Right kidney (tissue), 1 donor: ENCODE measurements around the gene GGN.
"Not testable (repeated sequence)": the region's sequence is repeated elsewhere in the genome, so short reads cannot be mapped to it uniquely, and the experiment has no call there.

Source experiments
- DNase-seq: peaks from one replicate; pipeline ENCODE4 v3.0.0-alpha.2; 2016

Gene GGN

GRCh38 chr19:38411898-38412297 is 24.1 kb upstream of the GGN start:
- not testable (repeated sequence) for DNase-seq

DNA sequence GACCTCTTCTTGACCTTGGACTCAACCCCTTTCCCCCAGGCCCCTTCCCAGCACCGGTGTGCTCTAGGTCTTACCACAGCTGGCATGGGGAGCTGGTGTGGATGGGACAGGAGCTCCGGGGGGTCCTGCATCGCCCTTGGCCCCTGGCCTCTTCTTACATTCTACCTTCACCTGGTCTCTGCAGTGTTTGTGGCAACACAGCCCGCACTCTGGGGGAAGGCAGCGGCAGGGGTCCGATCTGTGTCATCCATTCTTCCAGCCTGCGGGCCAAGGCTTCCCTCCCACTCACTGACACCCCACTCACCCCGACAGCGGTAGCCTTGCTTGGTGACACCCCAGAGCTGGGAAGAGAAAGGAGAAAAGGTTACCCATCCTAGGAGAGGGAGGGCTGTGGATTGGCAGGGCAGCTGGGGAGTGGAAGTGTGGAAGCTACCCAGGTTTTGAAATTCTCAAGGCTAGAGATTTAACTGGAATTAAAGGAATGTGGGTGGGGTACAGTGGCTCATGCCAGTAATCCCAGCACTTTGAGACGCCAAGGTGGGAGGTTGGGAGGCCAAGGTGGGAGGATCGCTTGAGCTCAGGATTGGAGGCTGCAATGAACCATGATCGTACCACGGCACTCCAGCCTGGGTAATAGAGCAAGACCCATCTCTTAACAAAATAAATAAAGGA is 23.3 kb upstream of the GGN start:
- no peak for DNase-seq

GRCh38 chr19:38410407-38410806 is 22.6 kb upstream of the GGN start:
- DNase-seq, result not testable (repeated sequence)

DNA sequence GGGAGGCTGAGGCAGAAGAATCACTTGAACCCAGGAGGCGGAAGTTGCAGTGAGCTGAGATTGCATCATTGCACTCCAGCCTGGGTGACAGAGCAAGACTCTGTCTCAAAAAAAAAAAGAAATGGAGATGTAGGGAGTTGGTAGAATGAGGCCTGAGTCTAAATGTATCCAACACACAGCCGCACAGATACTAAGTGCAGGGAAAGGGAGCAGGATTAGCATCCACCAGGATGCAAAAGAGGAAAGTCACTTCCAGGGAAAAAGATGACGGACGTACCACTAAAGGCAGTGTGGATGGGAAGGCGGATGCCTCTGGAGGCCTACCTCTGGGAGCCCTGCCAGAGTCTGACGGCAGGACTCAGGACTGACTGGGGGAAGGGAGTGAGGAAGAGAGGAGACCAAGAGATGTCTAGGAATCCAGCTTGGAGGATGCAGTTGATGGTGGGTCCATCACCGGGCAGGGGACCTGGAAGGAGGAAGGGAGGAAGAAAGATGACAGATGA is 21.8 kb upstream of the GGN start:
- no peak for DNase-seq

- DNase-seq, result no peak
Observed at GRCh38 chr19:38405276-38405675, 17.4 kb upstream of the GGN start.

DNA sequence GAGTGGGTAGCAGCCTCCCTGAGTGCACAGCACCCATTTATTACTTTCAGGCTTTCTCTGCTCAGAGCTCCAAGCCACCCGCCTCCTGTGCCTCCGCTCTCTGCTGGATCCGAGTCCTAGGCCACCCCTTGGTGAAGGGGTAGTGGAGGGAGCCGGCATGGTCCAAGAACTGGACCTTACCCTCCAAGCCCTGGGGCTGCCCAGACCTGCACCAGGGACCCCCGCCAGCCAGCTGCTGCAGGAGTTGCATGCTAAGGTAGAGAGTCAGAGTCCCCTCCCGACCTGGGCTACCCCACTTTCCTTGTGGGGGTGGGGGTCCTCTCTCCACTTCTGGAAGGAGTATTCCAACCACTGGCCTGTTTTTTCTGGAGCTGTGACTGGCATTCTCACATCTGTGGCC is 17.0 kb upstream of the GGN start:
- DNase-seq, result no peak

GRCh38 chr19:38402967-38403674 is 15.3 kb upstream of the GGN start, which contains the start of gene FAM98C:
FAM98C (plus strand) TSS chr19:38403093; CDS start chr19:38403154, 61 bp downstream.
- peak; percentile 97 for DNase-seq

- no peak for DNase-seq
Observed at GRCh38 chr19:38402623-38402966, 14.8 kb upstream of the GGN start.

GRCh38 chr19:38401148-38401547 is 13.3 kb upstream of the GGN start:
- DNase-seq, result no peak

GRCh38 chr19:38400361-38400760 is 12.5 kb upstream of the GGN start:
- no peak for DNase-seq

- DNase-seq, result no peak
Observed at GRCh38 chr19:38399537-38399936, 11.7 kb upstream of the GGN start.

- DNase-seq, result no peak
Observed at GRCh38 chr19:38399081-38399480, 11.2 kb upstream of the GGN start.

GRCh38 chr19:38395381-38396114 is 7.7 kb upstream of the GGN start:
- DNase-seq, result peak; percentile 51

DNA sequence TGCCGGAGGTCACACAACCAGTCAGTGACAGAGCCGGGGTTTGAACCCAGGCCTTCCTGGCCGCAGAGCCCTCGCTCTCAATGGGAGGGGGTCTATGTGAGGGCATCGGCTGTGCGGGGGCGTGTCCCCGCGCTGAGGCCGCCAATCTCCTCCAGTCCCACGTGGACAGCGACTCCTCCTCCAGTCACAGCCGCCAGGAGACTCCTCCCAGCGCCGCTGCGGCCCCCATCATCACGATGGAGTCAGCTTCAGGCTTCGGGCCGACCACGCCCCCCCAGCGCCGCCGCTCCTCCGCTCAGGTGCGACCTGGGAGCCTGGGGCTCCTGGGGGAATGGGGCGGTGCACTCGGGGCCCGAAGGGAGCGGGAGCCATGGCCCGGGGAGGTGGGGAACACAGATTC is 6.7 kb upstream of the GGN start:
- peak; percentile 51 for DNase-seq

- no peak for DNase-seq
Observed at GRCh38 chr19:38392707-38393308, 5.0 kb upstream of the GGN start.

- DNase-seq, result no peak
Observed at GRCh38 chr19:38391911-38392464, 4.2 kb upstream of the GGN start.

GRCh38 chr19:38389957-38390924 is 2.4 kb upstream of the GGN start:
- no peak for DNase-seq

GRCh38 chr19:38389101-38389925 is 1.5 kb upstream of the GGN start:
- DNase-seq, result peak; percentile 67

GRCh38 chr19:38388349-38389100 is 691 bp upstream of the GGN start, which contains the start of gene SPRED3:
SPRED3 (plus strand) TSS chr19:38388697; CDS start chr19:38390303, 1,606 bp downstream.
- peak; percentile 45 for DNase-seq
